H1 (cell line): ENCODE results near the gene RUSF1. TPM values are rescaled to one million over a fixed set of nuclear protein-coding genes. Genes with fewer than 3 reads are reported as not detected.

ENCODE experiments used
- CTCF ChIA-PET: fragments of 300-600 bp; sonication (Branson Sonifier 250); formaldehyde crosslinking; loops from one replicate; lab custom pipeline; 2021; ENCODE audit not compliant: partially characterized antibody; lab: Charles Lee
- POLR2A ChIA-PET: fragments of 300-600 bp; sonication (Branson Sonifier 250); formaldehyde crosslinking; loops from one replicate; lab custom pipeline; 2021; ENCODE audit warnings: inconsistent platforms; ENCODE audit not compliant: partially characterized antibody; lab: Charles Lee
- DNase-seq, 2 experiments: peaks; one replicate each; pipeline versions ENCODE4 v3.0.0 to v3.0.0-alpha.2; 2010 to 2022; ENCODE audit warnings: low spot score in 2 of 2, low read depth in 1 of 2, mixed read lengths in 1 of 2
- FAIRE-seq: peaks from 2 replicates; lab custom pipeline; 2011; peaks lifted over from hg19 to GRCh38; lab: Jason Lieb, UNC
- H2AFZ ChIP-seq: 2 replicates; pipeline ENCODE4 v1.8.1; 2012; ENCODE audit warnings: low read length, inconsistent platforms
- H2AK5ac ChIP-seq: 2 replicates; pipeline ENCODE4 v1.6.1; 2013; ENCODE audit warnings: low read depth, low read length
- H2BK120ac ChIP-seq: replicated peaks from 2 replicates; pipeline ENCODE3; 2013; ENCODE audit warnings: low read depth, low read length, inconsistent platforms
- H2BK12ac ChIP-seq: 2 replicates; pipeline ENCODE4 v1.6.1; 2013; ENCODE audit warnings: low read depth, low read length
- H2BK15ac ChIP-seq: 2 replicates; pipeline ENCODE4 v1.6.1; 2013; ENCODE audit warnings: low read length
- H2BK20ac ChIP-seq: 2 replicates; pipeline ENCODE4 v1.6.1; 2013; ENCODE audit warnings: low read length
- H2BK5ac ChIP-seq: 2 replicates; pipeline ENCODE4 v1.6.1; 2013; ENCODE audit warnings: low read depth, low read length
- H3K14ac ChIP-seq: 2 replicates; pipeline ENCODE4 v1.6.1; 2013; ENCODE audit warnings: inconsistent platforms; ENCODE audit not compliant: insufficient read length
- H3K18ac ChIP-seq: 2 replicates; pipeline ENCODE4 v1.6.1; 2013; ENCODE audit warnings: low read length; ENCODE audit errors: extremely low read depth
- H3K23ac ChIP-seq: 2 replicates; pipeline ENCODE4 v1.6.1; 2013; ENCODE audit warnings: inconsistent platforms; ENCODE audit not compliant: insufficient read length
- H3K23me2 ChIP-seq: 2 replicates; pipeline ENCODE4 v1.6.1; 2013; ENCODE audit warnings: low read depth, low read length
- H3K27ac ChIP-seq: 2 replicates; pipeline ENCODE4 v1.6.1; 2011; ENCODE audit warnings: low read depth, low read length, inconsistent platforms
- H3K27me3 ChIP-seq, 4 experiments: replicated peaks in 1 of 4; 1 replicate in 1 of 4; 2 replicates in 3 of 4; pipeline versions ENCODE4 v1.6.1 to v1.8.1; 2011 to 2013; ENCODE audit warnings: low read length in 3 of 4, mild to moderate bottlenecking in 3 of 4, inconsistent platforms in 2 of 4, mixed read lengths in 2 of 4, moderate library complexity in 1 of 4; ENCODE audit not compliant: control insufficient read depth in 3 of 4, insufficient read depth in 3 of 4; ENCODE audit errors: extremely low read depth in 1 of 4
- H3K36me3 ChIP-seq, 4 experiments: 2 replicates each; pipeline versions ENCODE4 v1.6.1 to v1.8.1; 2011 to 2013; ENCODE audit warnings: mild to moderate bottlenecking in 4 of 4, low read length in 3 of 4, moderate library complexity in 2 of 4, control low read depth in 1 of 4, inconsistent platforms in 1 of 4; ENCODE audit not compliant: insufficient read depth in 4 of 4, control insufficient read depth in 2 of 4
- H3K4ac ChIP-seq: replicated peaks from 2 replicates; pipeline ENCODE3; 2013; ENCODE audit warnings: low read length, low read depth, mixed read lengths, inconsistent platforms; ENCODE audit not compliant: insufficient read length
- H3K4me1 ChIP-seq, 4 experiments: replicated peaks in 1 of 4; 1 replicate in 1 of 4; 2 replicates in 3 of 4; pipeline versions ENCODE4 v1.6.1 to v1.8.1; 2011 to 2013; ENCODE audit warnings: low read length in 3 of 4, inconsistent platforms in 2 of 4, mixed read lengths in 1 of 4; ENCODE audit not compliant: insufficient read depth in 4 of 4, control insufficient read depth in 3 of 4
- H3K4me2 ChIP-seq, 2 experiments: 2 replicates each; pipeline versions ENCODE4 v1.6.1 to v1.8.1; 2011 to 2013; ENCODE audit warnings: low read depth in 2 of 2, low read length in 2 of 2, control low read depth in 1 of 2, inconsistent platforms in 1 of 2, mild to moderate bottlenecking in 1 of 2; ENCODE audit not compliant: insufficient read depth in 1 of 2
- H3K4me3 ChIP-seq, 4 experiments: fragments of 200-600, 300-600 bp in 1 of 4; sonication (generic), shearing (Covaris generic), sonication (Bioruptor Twin) in 1 of 4; 2 replicates each; pipeline versions ENCODE4 v1.5.1 to v1.8.1; 2011 to 2016; ENCODE audit warnings: low read length in 4 of 4, low read depth in 3 of 4, control low read depth in 2 of 4, inconsistent platforms in 2 of 4, mild to moderate bottlenecking in 2 of 4, mixed read lengths in 1 of 4, moderate library complexity in 1 of 4; ENCODE audit not compliant: insufficient read depth in 2 of 4; ENCODE audit errors: extremely low read depth in 1 of 4
- H3K56ac ChIP-seq: replicated peaks from 2 replicates; pipeline ENCODE3; 2013; ENCODE audit warnings: low read depth, mild to moderate bottlenecking, mixed read lengths, low read length, inconsistent platforms; ENCODE audit not compliant: insufficient read length
- H3K79me1 ChIP-seq: 2 replicates; pipeline ENCODE4 v1.6.1; 2013; ENCODE audit warnings: low read depth, low read length, control low read depth
- H3K79me2 ChIP-seq, 2 experiments: 2 replicates each; pipeline versions ENCODE4 v1.6.1 to v1.8.1; 2012 to 2013; ENCODE audit warnings: low read length in 2 of 2, mild to moderate bottlenecking in 2 of 2, inconsistent platforms in 1 of 2; ENCODE audit not compliant: insufficient read depth in 2 of 2, control insufficient read depth in 1 of 2
- H3K9ac ChIP-seq, 4 experiments: replicated peaks in 1 of 4; 1 replicate in 1 of 4; 2 replicates in 3 of 4; pipeline versions ENCODE4 v1.6.1 to v1.8.1; 2011 to 2013; ENCODE audit warnings: low read depth in 3 of 4, low read length in 3 of 4, control low read depth in 2 of 4, mild to moderate bottlenecking in 2 of 4, moderate library complexity in 2 of 4, inconsistent platforms in 1 of 4; ENCODE audit errors: extremely low read depth in 1 of 4
- H3K9me3 ChIP-seq, 2 experiments: 2 replicates each; pipeline versions ENCODE4 v1.6.1 to v1.8.1; 2012 to 2013; ENCODE audit warnings: mild to moderate bottlenecking in 2 of 2, moderate library complexity in 2 of 2, control low read depth in 1 of 2, inconsistent platforms in 1 of 2, low read depth in 1 of 2, low read length in 1 of 2, mixed read lengths in 1 of 2; ENCODE audit not compliant: insufficient read depth in 2 of 2
- H4K20me1 ChIP-seq, 2 experiments: replicated peaks in 1 of 2; 2 replicates each; pipeline versions ENCODE3 to v1.8.1; 2011 to 2013; ENCODE audit warnings: inconsistent platforms in 2 of 2, low read length in 2 of 2, mild to moderate bottlenecking in 1 of 2; ENCODE audit not compliant: insufficient read depth in 2 of 2, control insufficient read depth in 1 of 2
- H4K5ac ChIP-seq: 2 replicates; pipeline ENCODE4 v1.6.1; 2013; ENCODE audit warnings: low read length, low read depth, mixed read lengths, inconsistent platforms; ENCODE audit not compliant: insufficient read length
- H4K8ac ChIP-seq: 2 replicates; pipeline ENCODE4 v1.8.0; 2013; ENCODE audit warnings: mild to moderate bottlenecking, moderate library complexity, low read length, inconsistent platforms; ENCODE audit not compliant: insufficient read depth; ENCODE audit errors: extremely low read depth
- H4K91ac ChIP-seq: replicated peaks from 2 replicates; pipeline ENCODE3; 2013; ENCODE audit warnings: low read length, mixed read lengths, inconsistent platforms; ENCODE audit not compliant: insufficient read length
- BCL11A ChIP-seq, 2 experiments: IDR thresholded peaks; one replicate each; pipeline ENCODE4 v1.6.1; 2011; ENCODE audit warnings: low read depth in 2 of 2, low read length in 2 of 2, mild to moderate bottlenecking in 2 of 2
- CBX8 ChIP-seq: fragments of 300-800, 300-1000 bp; sonication (generic); IDR thresholded peaks from 2 replicates; pipeline ENCODE4 v1.7.1; 2016; ENCODE audit warnings: low read depth, low read length, borderline replicate concordance
- CEBPB ChIP-seq: IDR thresholded peaks from 2 replicates; pipeline ENCODE4 v1.6.1; 2012; ENCODE audit warnings: low read depth, low read length
- HDAC6 ChIP-seq: IDR thresholded peaks from one replicate; pipeline ENCODE4 v1.7.1; 2012; ENCODE audit warnings: low read depth, mild to moderate bottlenecking, inconsistent platforms, low read length, moderate library complexity
- MAFK ChIP-seq: IDR thresholded peaks from 2 replicates; pipeline ENCODE4 v1.6.1; 2012; ENCODE audit warnings: low read depth, mild to moderate bottlenecking, improper control_type of control experiment, low read length
- PHF8 ChIP-seq: fragments of 200-600 bp; sonication (generic); conservative IDR thresholded peaks from 2 replicates; pipeline ENCODE4 v1.7.1; 2012; ENCODE audit warnings: low read depth, mild to moderate bottlenecking, inconsistent platforms, low read length, moderate library complexity
- POLR2AphosphoS5 ChIP-seq: IDR thresholded peaks from 2 replicates; pipeline ENCODE4 v1.6.1; 2011; ENCODE audit warnings: low read depth, low read length
- RBBP5 ChIP-seq: IDR thresholded peaks from 2 replicates; pipeline ENCODE4 v1.7.1; 2012; ENCODE audit warnings: low read depth, mild to moderate bottlenecking, inconsistent platforms, low read length, moderate library complexity, borderline replicate concordance
- TAF1 ChIP-seq: IDR thresholded peaks from 2 replicates; pipeline ENCODE4 v1.6.1; 2011; ENCODE audit warnings: mild to moderate bottlenecking, low read depth, low read length
- YY1 ChIP-seq: IDR thresholded peaks from 2 replicates; pipeline ENCODE4 v1.6.1; 2011; ENCODE audit warnings: low read depth, mild to moderate bottlenecking, low read length
- ZNF274 ChIP-seq: IDR thresholded peaks from 2 replicates; pipeline ENCODE4 v1.7.0; 2012; ENCODE audit warnings: low read length, borderline replicate concordance; ENCODE audit errors: extremely low read depth
- WGBS, 2 experiments: shearing (Covaris generic) in 1 of 2; methylation state at CpG; one replicate each; pipeline versions ENCODE4 v1.1.6 to v1.1.7; 2013 to 2015; ENCODE audit warnings: low lambda C conversion rate in 2 of 2, mixed read lengths in 2 of 2, inconsistent platforms in 1 of 2, low coverage in 1 of 2, missing lambda C conversion rate in 1 of 2; ENCODE audit not compliant: insufficient replicate concordance in 2 of 2, insufficient coverage in 1 of 2, insufficient read length in 1 of 2; ENCODE audit errors: extremely low coverage in 1 of 2, missing lambda C conversion rate in 1 of 2; 5-methylcytosine and 5-hydroxymethylcytosine counted together
- polyA plus RNA-seq, 7 experiments: library from polyadenylated mRNA; depleted of rRNA in 3 of 7; stranded (reverse) in 5 of 7; unstranded in 2 of 7; fragments of >200 nt in 5 of 7; fragments of 200-250 nt in 2 of 7; gene quantifications; 1 replicate in 5 of 7; 2 replicates in 1 of 7; 4 replicates in 1 of 7; pipeline versions ENCODE4 v1.2.1 to v1.2.3, GENCODE V29; 2011 to 2013; ENCODE audit warnings: missing spikeins in 2 of 7, mixed read lengths in 2 of 7
- total RNA-seq: library from RNA; stranded (reverse); fragmentation: NEBNext Ultra II Directional; extraction: Animal tissue kit (Norgen Biotek cat#: 25700); gene quantifications from 2 replicates; pipeline ENCODE4 v1.2.1, GENCODE V29; 2021

The RUSF1 gene
- total and polyA plus RNA-seq, 2 of the 8 experiments (the other 6 are each of a cell fraction or from before 2014, with no cell fraction given): 22.5 to 33.7 TPM

DNA sequence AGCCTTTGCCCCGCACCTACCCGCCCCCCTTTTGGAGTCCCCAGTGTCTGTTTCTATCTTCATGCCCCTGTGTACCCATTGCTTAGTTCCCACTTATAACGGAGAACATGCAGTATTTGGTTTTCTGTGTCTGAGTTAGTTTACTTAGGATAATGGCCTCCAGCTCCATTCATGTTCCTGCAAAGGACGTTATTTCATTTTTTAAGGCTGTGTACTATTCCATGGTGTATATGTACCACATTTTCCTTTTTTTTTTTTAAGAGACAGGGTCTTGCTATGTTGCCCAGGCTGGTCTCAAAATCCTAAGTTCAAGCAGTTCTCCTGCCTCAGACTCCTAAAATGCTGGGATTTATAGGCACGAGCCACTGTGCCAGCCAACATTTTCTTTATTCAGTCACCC is 40.3 kb downstream of the RUSF1 start:
- H2BK20ac ChIP-seq: no peak overlapping the region
- DNase-seq (no peak), FAIRE-seq (no peak)
- no peak overlapping the region for H4K91ac ChIP-seq
- H2BK12ac ChIP-seq: no peak overlapping the region
- POLR2A ChIA-PET: interaction anchor here (1.6 kb wide), 1 partner anchor 11 kb away, joined by 5 read pairs; no protein-coding TSS in a partner anchor
- H2AK5ac ChIP-seq: no peak overlapping the region
- peaks cover 0 to 7% (median 1%) of the 10 kb centered on the region in 4 experiments; a peak in 3 of 8 replicates for H3K36me3 ChIP-seq
- no peak overlapping the region for H2AFZ ChIP-seq
- WGBS, 2 experiments: 87% methylated on average over 5 of the region's 5 CpGs; no CpG with 5 or more reads in 1 of the 2 experiments
- no peak overlapping the region for H3K27ac ChIP-seq
- H3K27me3 ChIP-seq: peaks cover 0 to 5% (median 5%) of the 10 kb centered on the region in 4 experiments; a peak in 4 of 7 replicates
- no peak overlapping the region for H3K4me2 ChIP-seq
- H3K9ac ChIP-seq: no peak overlapping the region
- no peaks in the 10 kb centered on the region for H3K9me3 ChIP-seq
- H2BK15ac ChIP-seq: no peak overlapping the region
- H4K20me1 ChIP-seq: no peaks in the 10 kb centered on the region
- no peak overlapping the region for H4K8ac ChIP-seq
- H3K4ac ChIP-seq: no peak overlapping the region
- H3K4me3 ChIP-seq: no peak overlapping the region
- H3K23ac ChIP-seq: no peak overlapping the region
- no peak overlapping the region for H3K18ac ChIP-seq
- no peaks in the 10 kb centered on the region for H3K79me1 ChIP-seq
- no peak overlapping the region for H3K56ac ChIP-seq
- TF ChIP-seq POLR2AphosphoS5 (no peak), TAF1 (no peak), BCL11A (IDR thresholded peaks at IDR 0.05; ENCODE audit: low read depth in 2 of 2, low read length in 2 of 2) (no peak), ZNF274 (no peak), CBX8 (no peak), MAFK (no peak), CEBPB (no peak), RBBP5 (no peak), PHF8 (no peak), YY1 (no peak), HDAC6 (no peak)
- CTCF ChIA-PET: interaction anchor here (0.8 to 2.4 kb wide), 2 partner anchors 7 to 9 kb away, joined by 3 to 11 read pairs; no protein-coding TSS in a partner anchor
- H2BK120ac ChIP-seq: no peak overlapping the region
- H3K23me2 ChIP-seq: peaks cover 5% of the 10 kb centered on the region; the same call in 1 of the 2 replicates
- no peak overlapping the region for H4K5ac ChIP-seq
- H3K14ac ChIP-seq: no peak overlapping the region
- no peak overlapping the region for H2BK5ac ChIP-seq
- H3K4me1 ChIP-seq: peaks cover 0 to 5% (median 0%) of the 10 kb centered on the region in 4 experiments; a peak in 2 of 7 replicates
- no peaks in the 10 kb centered on the region for H3K79me2 ChIP-seq
